Lower lobe of right lung (tissue), 2 donors: ENCODE data around the gene ERGIC3. TPM values are rescaled to one million over a fixed set of nuclear protein-coding genes. Genes with fewer than 3 reads are reported as not detected.

Experiments used
- ATAC-seq, 2 donors: fragments of 200-7000 bp; cut with Tn5 transposase; one replicate each; pipeline ENCODE4 v1.9.1; 2020 to 2022; ENCODE audit warnings: mild to moderate bottlenecking in 2 of 2, moderate library complexity in 2 of 2
- DNase-seq: peaks from one replicate; pipeline ENCODE4 v3.0.0-alpha.2; 2020
- H3K27ac ChIP-seq: fragments of 200-600 bp; one replicate; pipeline ENCODE4 v1.8.0; 2022
- H3K27me3 ChIP-seq: fragments of 200-600 bp; one replicate; pipeline ENCODE4 v1.8.0; 2022; ENCODE audit warnings: low read depth
- H3K36me3 ChIP-seq: fragments of 200-600 bp; one replicate; pipeline ENCODE4 v1.8.0; 2022; ENCODE audit warnings: mild to moderate bottlenecking
- H3K4me1 ChIP-seq: fragments of 200-600 bp; one replicate; pipeline ENCODE4 v1.8.0; 2022
- H3K4me3 ChIP-seq: fragments of 200-600 bp; one replicate; pipeline ENCODE4 v1.8.0; 2022; ENCODE audit warnings: mild to moderate bottlenecking
- H3K9me3 ChIP-seq: fragments of 200-600 bp; one replicate; pipeline ENCODE4 v1.8.0; 2022
- CTCF ChIP-seq: fragments of 200-600 bp; IDR thresholded peaks from one replicate; pipeline ENCODE4 v1.8.0; 2022; ENCODE audit warnings: antibody characterized with exemption, mild to moderate bottlenecking
- intact Hi-C: fragments of 100-400 bp; cut with DNase I; formaldehyde crosslinking; loops from one replicate; pipeline ENCODE4 v1.11.0; 2022
- total RNA-seq: library from RNA; stranded (reverse); fragmentation: NEBNext Ultra II Directional; extraction: Animal tissue kit (Norgen Biotek cat#: 25700); gene quantifications from one replicate; pipeline ENCODE4 v1.2.1, GENCODE V29; 2021
- donor health status: DM: no; HTN: yes; CAD: no; lungs with severe emphysema.

The ERGIC3 gene
- total RNA-seq, 1 donor from 2014 or later: 189 TPM

DNA sequence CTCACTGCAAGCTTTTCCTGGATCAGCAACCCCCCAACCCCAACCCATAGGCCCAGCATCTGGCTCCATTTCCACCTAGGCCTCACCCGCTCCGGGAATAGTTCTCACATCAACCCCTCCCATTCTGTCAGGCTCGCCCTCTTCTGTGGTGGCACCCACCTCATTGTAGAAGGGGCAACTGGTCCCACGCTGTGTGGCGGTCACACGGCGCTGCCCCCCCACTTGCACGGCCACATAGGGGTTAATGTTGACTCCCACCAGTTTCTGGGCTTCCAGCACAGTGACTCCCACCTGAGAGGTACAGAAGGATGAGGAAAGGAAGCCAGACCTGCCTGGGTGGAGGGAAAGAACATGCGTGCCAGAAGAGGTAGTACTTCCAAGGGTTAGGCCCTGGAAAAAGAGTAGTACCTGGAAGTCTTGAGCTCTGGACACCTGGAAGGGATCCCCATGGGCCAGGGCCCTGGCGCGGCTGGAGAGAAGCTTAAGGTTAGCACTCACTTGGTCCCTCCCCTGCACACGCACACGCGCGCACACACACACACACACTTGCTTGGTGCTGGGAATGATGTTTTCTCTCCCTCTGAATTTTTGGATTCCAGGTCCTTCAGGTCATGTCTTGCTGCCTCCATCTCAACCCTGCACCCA lies 61.1 kb downstream of the ERGIC3 start:
- Histone ChIP-seq H3K27me3 (peaks cover 28% of the 10 kb centered on the region), H3K9me3 (no peaks in the 10 kb centered on the region), H3K4me3 (no peak overlapping the region), H3K36me3 (no peaks in the 10 kb centered on the region), H3K27ac (no peak overlapping the region), H3K4me1 (peaks cover 20% of the 10 kb centered on the region)
- TF ChIP-seq CTCF: no peak
- intact Hi-C loops: no loop called here
- DNase-seq (no peak), ATAC-seq (no peak)

DNA sequence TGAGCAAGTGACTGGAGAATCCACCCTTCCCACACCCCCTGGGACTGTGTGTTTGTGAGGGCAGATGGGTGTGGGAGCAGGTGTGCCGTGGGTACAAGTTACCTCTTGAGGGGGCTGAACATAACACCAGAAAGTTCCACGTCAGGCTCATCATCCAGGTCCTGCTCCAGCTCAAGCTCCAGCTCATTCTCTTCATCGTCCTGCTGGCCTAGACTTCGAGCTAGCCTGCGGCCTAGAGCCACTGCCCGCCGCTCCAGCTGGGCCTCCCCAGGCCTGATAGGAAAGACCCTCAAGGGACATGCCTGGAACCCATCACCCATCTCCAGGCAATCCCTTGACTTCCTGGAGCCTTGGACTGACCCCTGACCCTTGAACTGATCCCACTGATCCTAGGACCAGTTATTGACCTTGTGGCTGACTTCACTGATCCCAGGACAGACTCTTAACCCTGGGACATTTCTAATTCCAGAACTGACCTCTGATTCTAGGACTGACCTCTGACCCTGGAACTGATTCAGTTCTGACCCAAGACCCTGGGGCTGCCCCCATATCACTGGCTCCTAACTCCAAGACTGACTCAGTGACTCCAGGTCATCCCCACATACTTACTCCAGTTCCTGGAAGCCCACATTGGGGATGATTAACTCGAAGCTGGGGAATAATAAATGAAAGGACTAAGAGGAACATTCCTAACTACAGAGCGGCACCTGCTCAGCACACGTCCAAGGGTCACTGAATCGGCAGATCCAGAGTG lies 62.0 kb downstream of the ERGIC3 start:
- no peak overlapping the region for H3K4me3 ChIP-seq
- intact Hi-C loops: no loop called here
- DNase-seq: no peak
- no peak for ATAC-seq
- no peak overlapping the region for H3K27ac ChIP-seq
- no peaks in the 10 kb centered on the region for H3K36me3 ChIP-seq
- H3K27me3 ChIP-seq: peaks cover 28% of the 10 kb centered on the region
- no peak for TF ChIP-seq CTCF
- H3K9me3 ChIP-seq: no peaks in the 10 kb centered on the region
- H3K4me1 ChIP-seq: peaks cover 20% of the 10 kb centered on the region

GRCh38 chr20:35604449-35604747 lies 62.5 kb downstream of the ERGIC3 start:
- H3K27ac ChIP-seq: no peak overlapping the region
- ATAC-seq: no peak
- no peak for TF ChIP-seq CTCF
- H3K9me3 ChIP-seq: no peaks in the 10 kb centered on the region
- peaks cover 28% of the 10 kb centered on the region for H3K27me3 ChIP-seq
- intact Hi-C loops: no loop called here
- H3K4me1 ChIP-seq: peaks cover 20% of the 10 kb centered on the region
- DNase-seq: no peak
- H3K36me3 ChIP-seq: no peaks in the 10 kb centered on the region
- H3K4me3 ChIP-seq: no peak overlapping the region

DNA sequence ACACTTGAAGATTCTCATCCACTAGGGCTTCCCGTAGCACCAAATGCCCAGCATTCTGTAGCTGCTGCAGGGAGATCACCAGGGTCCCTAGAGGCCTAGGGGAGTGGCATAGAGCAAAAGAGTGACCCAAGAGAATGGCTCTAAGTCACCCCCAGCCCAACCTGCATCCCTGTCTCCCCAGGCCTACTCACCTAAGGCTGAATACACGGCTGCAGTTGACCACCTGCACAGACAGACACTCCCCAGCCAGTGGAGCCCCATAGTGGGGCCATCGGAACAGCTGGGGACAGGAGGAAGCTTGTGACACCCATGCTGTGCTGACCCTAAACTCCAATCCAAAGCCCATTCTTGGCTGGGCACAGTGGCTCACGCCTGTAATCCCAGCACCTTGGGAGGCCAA lies 64.2 kb downstream of the ERGIC3 start:
- H3K9me3 ChIP-seq: no peaks in the 10 kb centered on the region
- ATAC-seq: no peak
- intact Hi-C loops: no loop called here
- H3K4me1 ChIP-seq: peaks cover 12% of the 10 kb centered on the region
- no peaks in the 10 kb centered on the region for H3K36me3 ChIP-seq
- no peak overlapping the region for H3K4me3 ChIP-seq
- H3K27ac ChIP-seq: no peak overlapping the region
- no peak for TF ChIP-seq CTCF
- H3K27me3 ChIP-seq: peaks cover 14% of the 10 kb centered on the region
- DNase-seq: no peak

Other genes with a start within 250 kb of the ERGIC3 start
- gene FAM83C, start 249.7 kb upstream of the ERGIC3 start, total RNA-seq: not detected
- gene UQCC1, start 130.1 kb upstream of the ERGIC3 start, total RNA-seq: 52.3 TPM
- 0.86 TPM for gene GDF5, start 103.8 kb upstream of the ERGIC3 start, total RNA-seq
- gene CEP250, start 86.5 kb upstream of the ERGIC3 start, total RNA-seq: 30.7 TPM
- not detected for gene C20orf173, start 12.4 kb upstream of the ERGIC3 start, total RNA-seq
- 4.2 TPM for gene SPAG4, start 73.8 kb downstream of the ERGIC3 start, total RNA-seq
- 154 TPM for gene CPNE1, start 122.8 kb downstream of the ERGIC3 start, total RNA-seq
- 70.5 TPM for gene RBM12, start 122.8 kb downstream of the ERGIC3 start, total RNA-seq
- 22.2 TPM for gene NFS1, start 157.3 kb downstream of the ERGIC3 start, total RNA-seq
- gene ROMO1, start 157.3 kb downstream of the ERGIC3 start, total RNA-seq: 81.7 TPM
- gene RBM39, start 200.2 kb downstream of the ERGIC3 start, total RNA-seq: 299 TPM
- 47.9 TPM for gene PHF20, start 229.9 kb downstream of the ERGIC3 start, total RNA-seq